Vagina (tissue), 2 donors: ENCODE results near the gene GABRP.

Source experiments
- CTCF ChIP-seq, 3 experiments: fragments of 450-650 bp in 2 of 3; fragments of 200-600 bp in 1 of 3; sonication (generic) in 1 of 3; IDR thresholded peaks; one replicate each; pipeline ENCODE4 v1.5.1; 2017 to 2019; ENCODE audit warnings: antibody characterized with exemption in 3 of 3, mild to moderate bottlenecking in 2 of 3, moderate library complexity in 2 of 3
- POLR2AphosphoS5 ChIP-seq, 2 donors: sonication (generic); formaldehyde crosslinking; IDR thresholded peaks; one replicate each; pipeline ENCODE4 v1.9.0; 2017; ENCODE audit warnings: antibody characterized with exemption in 2 of 2, mild to moderate bottlenecking in 2 of 2, low read depth in 1 of 2; ENCODE audit not compliant: insufficient read depth in 1 of 2

GRCh38 chr5:170811719-170812118 lies 28.2 kb downstream of the GABRP start:
- TF ChIP-seq CTCF (IDR thresholded peaks at IDR 0.05) (no peak), POLR2AphosphoS5 (IDR thresholded peaks at IDR 0.05; ENCODE audit: insufficient read depth in 1 of 2, low read depth in 1 of 2) (no peak)
